WTC11 (cell line): Measurements from ENCODE around the gene F2RL3. TPM values are rescaled to one million over a fixed set of nuclear protein-coding genes. Genes with fewer than 3 reads are reported as not detected.

ENCODE experiments used
- ATAC-seq: fragments of 200-7000 bp; cut with Tn5 transposase; 2 replicates; pipeline ENCODE4 v1.10.0; 2021; ENCODE audit warnings: mild to moderate bottlenecking, moderate library complexity
- CTCF ChIA-PET: fragments of 300-600 bp; sonication (Branson Sonifier 250); formaldehyde crosslinking; loops from one replicate; lab custom pipeline; 2021; ENCODE audit warnings: antibody characterized with exemption; lab: Charles Lee
- POLR2A ChIA-PET: fragments of 350-600 bp; sonication (Branson Sonifier 250); formaldehyde crosslinking; loops from one replicate; lab custom pipeline; 2021; ENCODE audit warnings: antibody characterized with exemption; lab: Charles Lee
- DNase-seq: peaks from one replicate; pipeline ENCODE4 v3.0.0; 2021; ENCODE audit warnings: low spot score
- H3K27ac Mint-ChIP-seq: 2 replicates; pipeline ENCODE4 v1.8.0; 2021; ENCODE audit warnings: mixed read lengths
- H3K27me3 Mint-ChIP-seq: 2 replicates; pipeline ENCODE4 v1.8.0; 2021; ENCODE audit warnings: low read depth, mild to moderate bottlenecking, moderate library complexity, mixed read lengths
- H3K36me3 Mint-ChIP-seq: 2 replicates; pipeline ENCODE4 v1.8.0; 2021; ENCODE audit warnings: mixed read lengths
- H3K4me1 Mint-ChIP-seq: 2 replicates; pipeline ENCODE4 v1.8.0; 2022; ENCODE audit warnings: mixed read lengths
- H3K4me3 Mint-ChIP-seq: 2 replicates; pipeline ENCODE4 v1.8.0; 2021; ENCODE audit warnings: mild to moderate bottlenecking, moderate library complexity, mixed read lengths
- H3K9me3 Mint-ChIP-seq: 2 replicates; pipeline ENCODE4 v1.8.0; 2021; ENCODE audit warnings: mixed read lengths
- AFF4 ChIP-seq: sonication (generic); formaldehyde crosslinking; IDR thresholded peaks from 2 replicates; pipeline ENCODE4 v1.8.1; 2023; ENCODE audit warnings: mild to moderate bottlenecking, missing genetic modification reagents, borderline replicate concordance
- CBFB ChIP-seq: sonication (generic); formaldehyde crosslinking; IDR thresholded peaks from 2 replicates; pipeline ENCODE4 v1.8.1; 2022; ENCODE audit warnings: mild to moderate bottlenecking, low read depth, missing genetic modification reagents
- CREM ChIP-seq: sonication (generic); formaldehyde crosslinking; IDR thresholded peaks from 2 replicates; pipeline ENCODE4 v1.8.1; 2022; ENCODE audit warnings: mild to moderate bottlenecking, missing genetic modification reagents, moderate library complexity
- E2F4 ChIP-seq: sonication (generic); formaldehyde crosslinking; IDR thresholded peaks from 2 replicates; pipeline ENCODE4 v1.8.1; 2022; ENCODE audit warnings: low read depth, mild to moderate bottlenecking, moderate library complexity, missing genetic modification reagents, borderline replicate concordance
- FOXJ3 ChIP-seq: sonication (generic); formaldehyde crosslinking; IDR thresholded peaks from 2 replicates; pipeline ENCODE4 v1.9.0; 2021; ENCODE audit warnings: missing genetic modification reagents, mild to moderate bottlenecking, borderline replicate concordance
- GABPB1 ChIP-seq: sonication (generic); formaldehyde crosslinking; IDR thresholded peaks from 2 replicates; pipeline ENCODE4 v1.8.1; 2023; ENCODE audit warnings: mild to moderate bottlenecking, missing genetic modification reagents
- GRHL2 ChIP-seq: fragments of 250-450 bp; sonication (Bioruptor Pico); IDR thresholded peaks from 2 replicates; pipeline ENCODE4 v1.8.0; 2022; ENCODE audit warnings: mild to moderate bottlenecking, moderate library complexity; ENCODE audit not compliant: insufficient replicate concordance, severe bottlenecking
- GTF2I ChIP-seq: fragments of 250-450 bp; sonication (Bioruptor Pico); conservative IDR thresholded peaks from 2 replicates; pipeline ENCODE4 v1.4.0; 2021; ENCODE audit warnings: mild to moderate bottlenecking
- HMGXB4 ChIP-seq: sonication (generic); formaldehyde crosslinking; IDR thresholded peaks from 2 replicates; pipeline ENCODE4 v1.8.1; 2023; ENCODE audit warnings: mild to moderate bottlenecking, moderate library complexity, missing genetic modification reagents
- IRF2 ChIP-seq: sonication (generic); formaldehyde crosslinking; IDR thresholded peaks from 2 replicates; pipeline ENCODE4 v1.8.0; 2022; ENCODE audit warnings: low read depth, missing genetic modification reagents, borderline replicate concordance
- JAZF1 ChIP-seq: fragments of 250-450 bp; sonication (Bioruptor Pico); IDR thresholded peaks from 2 replicates; pipeline ENCODE4 v1.9.0; 2021; ENCODE audit warnings: moderate library complexity, mild to moderate bottlenecking, inconsistent platforms
- MLX ChIP-seq: sonication (generic); formaldehyde crosslinking; IDR thresholded peaks from 2 replicates; pipeline ENCODE4 v1.8.1; 2023; ENCODE audit warnings: mild to moderate bottlenecking, missing genetic modification reagents, moderate library complexity
- NFYB ChIP-seq: sonication (generic); formaldehyde crosslinking; conservative IDR thresholded peaks from 2 replicates; pipeline ENCODE4 v1.8.0; 2022; ENCODE audit warnings: low read depth, missing genetic modification reagents
- RELA ChIP-seq: sonication (generic); formaldehyde crosslinking; IDR thresholded peaks from 2 replicates; pipeline ENCODE4 v1.8.1; 2022; ENCODE audit warnings: missing genetic modification reagents, mild to moderate bottlenecking, borderline replicate concordance
- SMAD4 ChIP-seq: sonication (generic); formaldehyde crosslinking; IDR thresholded peaks from 2 replicates; pipeline ENCODE4 v1.8.0; 2022; ENCODE audit warnings: mild to moderate bottlenecking, missing genetic modification reagents
- ZNF121 ChIP-seq: sonication (generic); formaldehyde crosslinking; IDR thresholded peaks from 2 replicates; pipeline ENCODE4 v1.8.0; 2023; ENCODE audit warnings: missing genetic modification reagents
- ZNF416 ChIP-seq: fragments of 250-450 bp; sonication (Bioruptor Pico); IDR thresholded peaks from 2 replicates; pipeline ENCODE4 v1.9.0; 2021; ENCODE audit warnings: mild to moderate bottlenecking, inconsistent platforms
- ZNF512 ChIP-seq: sonication (generic); formaldehyde crosslinking; IDR thresholded peaks from 2 replicates; pipeline ENCODE4 v1.8.1; 2022; ENCODE audit warnings: missing genetic modification reagents, borderline replicate concordance
- ZNF532 ChIP-seq: fragments of 250-450 bp; sonication (Bioruptor Pico); IDR thresholded peaks from 2 replicates; pipeline ENCODE4 v1.9.0; 2021; ENCODE audit warnings: mild to moderate bottlenecking, borderline replicate concordance
- total RNA-seq: library from RNA; stranded (reverse); gene quantifications from 3 replicates; pipeline ENCODE4 v1.2.3, GENCODE V29; 2021

F2RL3 gene
- total RNA-seq, 1 experiment from 2014 or later: 0.11 TPM

GRCh38 chr19:16893686-16893989 lies 4.8 kb downstream of the F2RL3 start:
- H3K27ac Mint-ChIP-seq: no peak overlapping the region
- H3K36me3 Mint-ChIP-seq: no peaks in the 10 kb centered on the region
- H3K4me3 Mint-ChIP-seq: no peak overlapping the region
- peaks cover 4% of the 10 kb centered on the region; the same call in 1 of the 2 replicates for H3K4me1 Mint-ChIP-seq
- DNase-seq (no peak), ATAC-seq (no peak)
- peaks cover 17% of the 10 kb centered on the region for H3K27me3 Mint-ChIP-seq
- ChIA-PET POLR2A (no interaction called here), CTCF (no interaction called here)
- TF ChIP-seq RELA (CRISPR knock-in tag) (no peak), IRF2 (CRISPR knock-in tag) (no peak), SMAD4 (CRISPR knock-in tag) (no peak)
- TF ChIP-seq, all 79 proteins: peak for 0
- no peaks in the 10 kb centered on the region for H3K9me3 Mint-ChIP-seq

- ChIA-PET POLR2A (no interaction called here), CTCF (no interaction called here)
- TF ChIP-seq FOXJ3 (no peak), GRHL2 (CRISPR knock-in tag) (no peak), ZNF121 (CRISPR knock-in tag) (no peak), AFF4 (CRISPR knock-in tag) (no peak), MLX (no peak), GTF2I (CRISPR knock-in tag) (no peak), HMGXB4 (CRISPR knock-in tag) (no peak), ZNF532 (CRISPR knock-in tag) (no peak), GABPB1 (CRISPR knock-in tag) (no peak), ZNF416 (CRISPR knock-in tag) (no peak), E2F4 (CRISPR knock-in tag) (no peak), NFYB (CRISPR knock-in tag) (no peak), CREM (CRISPR knock-in tag) (no peak), JAZF1 (no peak), CBFB (CRISPR knock-in tag) (no peak), ZNF512 (no peak)
- no peaks in the 10 kb centered on the region for H3K36me3 Mint-ChIP-seq
- peaks cover 21% of the 10 kb centered on the region for H3K27me3 Mint-ChIP-seq
- peaks cover 4% of the 10 kb centered on the region; the same call in 1 of the 2 replicates for H3K4me1 Mint-ChIP-seq
- H3K4me3 Mint-ChIP-seq: no peak overlapping the region
- DNase-seq (no peak), ATAC-seq (no peak)
- H3K27ac Mint-ChIP-seq: no peak overlapping the region
- no peaks in the 10 kb centered on the region for H3K9me3 Mint-ChIP-seq
Observed at GRCh38 chr19:16894080-16894479, 5.3 kb downstream of the F2RL3 start.
